K562 (cell line): Measurements from ENCODE around the gene TRIM69. TPM values are rescaled to one million over a fixed set of nuclear protein-coding genes. Genes with fewer than 3 reads are reported as not detected.
"Not testable (repeated sequence)": the region's sequence is repeated elsewhere in the genome, so short reads cannot be mapped to it uniquely, and the experiment has no call there.

Experiments
- ATAC-seq: fragments of 200-7000 bp; cut with Tn5 transposase; 3 replicates; pipeline ENCODE4 v1.9.1; 2020; ENCODE audit warnings: moderate library complexity
- BruUV-seq: library from RNA; stranded (reverse); fragments of 400-500 nt; replicated peaks from 2 replicates; lab custom pipeline; 2021; lab: Mats Ljungman, UMichigan
- CTCF ChIA-PET: fragments of 300-600 bp; formaldehyde crosslinking; extraction: SDS; loops from one replicate; lab custom pipeline; 2021; ENCODE audit warnings: low intra/inter-chr PET ratio; lab: Yijun Ruan, JAX
- POLR2A ChIA-PET: fragments of 300-600, 350-650 bp; sonication (Branson Sonifier 250); formaldehyde crosslinking; extraction: SDS; loops from one replicate; lab custom pipeline; 2021; ENCODE audit warnings: antibody characterized with exemption, inconsistent platforms; lab: Yijun Ruan, JAX
- DNase-seq, 4 experiments: peaks; one replicate each; pipeline versions ENCODE4 v3.0.0 to v3.0.0-alpha.2; 2011 to 2018; ENCODE audit warnings: low spot score in 3 of 4, mixed read lengths in 3 of 4; ENCODE audit errors: extremely low read depth in 1 of 4
- FAIRE-seq: peaks from 2 replicates; lab custom pipeline; 2011; peaks lifted over from hg19 to GRCh38; lab: Jason Lieb, UNC
- H2AFZ ChIP-seq: 2 replicates; pipeline ENCODE4 v1.6.0; 2011; ENCODE audit warnings: low read depth, low read length, control low read depth, inconsistent platforms
- H3K27ac ChIP-seq: fragments of 200-600 bp; 3 replicates; pipeline ENCODE4 v1.8.0; 2011; ENCODE audit warnings: low read depth, mild to moderate bottlenecking, control low read depth, inconsistent platforms, low read length, moderate library complexity, mixed read lengths; ENCODE audit errors: extremely low read depth
- H3K27me3 ChIP-seq, 2 experiments: fragments of 300-600 bp in 1 of 2; 2 replicates in 1 of 2; 3 replicates in 1 of 2; pipeline versions ENCODE4 v1.6.0 to v1.8.0; 2011; ENCODE audit warnings: inconsistent platforms in 2 of 2, low read length in 2 of 2, mild to moderate bottlenecking in 1 of 2, mixed read lengths in 1 of 2, moderate library complexity in 1 of 2; ENCODE audit not compliant: control insufficient read depth in 2 of 2, insufficient read depth in 2 of 2
- H3K36me3 ChIP-seq: fragments of 300-600 bp; 3 replicates; pipeline ENCODE4 v1.8.0; 2011; ENCODE audit warnings: mild to moderate bottlenecking, low read length, inconsistent platforms; ENCODE audit not compliant: control insufficient read depth, insufficient read depth
- H3K4me1 ChIP-seq, 2 experiments: fragments of 200-600 bp in 1 of 2; replicated peaks in 1 of 2; 2 replicates in 1 of 2; 3 replicates in 1 of 2; pipeline versions ENCODE4 v1.5.1 to v1.8.0; 2011; ENCODE audit warnings: inconsistent platforms in 2 of 2, low read length in 2 of 2, mild to moderate bottlenecking in 1 of 2, mixed read lengths in 1 of 2, moderate library complexity in 1 of 2; ENCODE audit not compliant: control insufficient read depth in 2 of 2, insufficient read depth in 2 of 2
- H3K4me2 ChIP-seq: 2 replicates; pipeline ENCODE4 v1.6.1; 2011; ENCODE audit warnings: low read length, control low read depth, inconsistent platforms, mixed read lengths; ENCODE audit not compliant: insufficient read depth
- H3K4me3 ChIP-seq: fragments of 200-600 bp; sonication (generic), shearing (Covaris generic); 2 replicates; pipeline ENCODE4 v1.5.1; 2016; ENCODE audit warnings: control low read depth, inconsistent platforms
- H3K79me2 ChIP-seq: fragments of 200-600 bp; 3 replicates; pipeline ENCODE4 v1.8.0; 2011; ENCODE audit warnings: low read length, inconsistent platforms; ENCODE audit not compliant: control insufficient read depth, insufficient read depth
- H3K9ac ChIP-seq, 2 experiments: 2 replicates each; pipeline versions ENCODE4 v1.6.0 to v1.6.1; 2011; ENCODE audit warnings: low read depth in 2 of 2, low read length in 2 of 2, control low read depth in 1 of 2, inconsistent platforms in 1 of 2, mild to moderate bottlenecking in 1 of 2, mixed read lengths in 1 of 2; ENCODE audit not compliant: insufficient read depth in 1 of 2
- H3K9me1 ChIP-seq: one replicate; pipeline ENCODE4 v1.6.0; 2011; ENCODE audit warnings: inconsistent platforms, mild to moderate bottlenecking, low read length, moderate library complexity; ENCODE audit not compliant: control insufficient read depth, insufficient read depth
- H3K9me3 ChIP-seq: replicated peaks from 2 replicates; pipeline ENCODE4 v1.5.1; 2011; ENCODE audit warnings: low read depth, low read length, inconsistent platforms; ENCODE audit not compliant: control insufficient read depth, insufficient read depth
- H4K20me1 ChIP-seq: replicated peaks from 2 replicates; pipeline ENCODE4 v1.6.1; 2011; ENCODE audit warnings: low read length, inconsistent platforms, mixed read lengths; ENCODE audit not compliant: control insufficient read depth, insufficient read depth
- ETV1 ChIP-seq: fragments of 450-650 bp; conservative IDR thresholded peaks from 2 replicates; pipeline ENCODE4 v1.6.1; 2016; ENCODE audit warnings: missing genetic modification characterization, control low read depth, low read depth, missing compliant biosample characterization
- NR2C2 ChIP-seq, 2 experiments: fragments of 200-800 bp in 1 of 2; sonication (Bioruptor generic) in 1 of 2; sonication (generic) in 1 of 2; formaldehyde crosslinking in 1 of 2; IDR thresholded peaks; 2 replicates each; pipeline versions ENCODE4 v1.6.1 to v1.8.0; 2016 to 2022; ENCODE audit warnings: mild to moderate bottlenecking in 1 of 2, missing compliant biosample characterization in 1 of 2, missing genetic modification characterization in 1 of 2, missing genetic modification reagents in 1 of 2
- POLR2A ChIP-seq: fragments of 450-650 bp; conservative IDR thresholded peaks from 2 replicates; pipeline ENCODE4 v1.6.1; 2016
- SUPT5H ChIP-seq: fragments of 450-650 bp; IDR thresholded peaks from 2 replicates; pipeline ENCODE4 v1.6.1; 2016
- WGBS: fragments of 100-300 bp; shearing (Covaris generic); methylation state at CpG from one replicate; pipeline ENCODE4 v1.1.6; 2016; ENCODE audit warnings: low coverage, mixed read lengths; ENCODE audit not compliant: insufficient coverage; ENCODE audit errors: missing lambda C conversion rate; 5-methylcytosine and 5-hydroxymethylcytosine counted together
- in situ Hi-C: fragments of 300-500 bp; cut with MboI; formaldehyde crosslinking; loops from 4 replicates; pipeline ENCODE4 v1.15.0; 2018; ENCODE audit warnings: inconsistent platforms, mixed read lengths
- intact Hi-C: fragments of 100-400 bp; cut with micrococcal nuclease; formaldehyde crosslinking; loops from 2 replicates; pipeline ENCODE4 v1.14.2; 2022
- polyA plus RNA-seq, 8 experiments: library from polyadenylated mRNA; depleted of rRNA in 4 of 8; stranded (reverse) in 5 of 8; unstranded in 3 of 8; fragments of >200 nt; fragmentation: Nextera tagmentation in 2 of 8; fragmentation: Illumina TruSeq in 1 of 8; extraction: Ambion mirVana in 2 of 8; extraction: Trizol in 1 of 8; gene quantifications; 2 replicates each; pipeline versions ENCODE4 v1.2.1 to v1.2.3, GENCODE V29; 2011 to 2014; ENCODE audit warnings: inconsistent platforms in 1 of 8, missing spikeins in 1 of 8
- total RNA-seq, 7 experiments: library from RNA; depleted of rRNA in 6 of 7; stranded (reverse); fragments of >200 nt in 6 of 7; fragmentation: Illumina TruSeq in 2 of 7; extraction: Trizol in 2 of 7; gene quantifications; 2 replicates each; pipeline versions ENCODE4 v1.2.1 to v1.2.3, GENCODE V29; 2011 to 2021; ENCODE audit warnings: low replicate concordance in 1 of 7
- TF ChIP-seq, protein P1 (sequence below): sonication (generic); IDR thresholded peaks from 2 replicates; pipeline ENCODE4 v1.6.1; 2016

The TRIM69 gene
- total and polyA plus RNA-seq, 9 of the 15 experiments (the other 6 are each of a cell fraction or from before 2014, with no cell fraction given), result 1.0 to 4.3 (median 2.3) TPM

DNA sequence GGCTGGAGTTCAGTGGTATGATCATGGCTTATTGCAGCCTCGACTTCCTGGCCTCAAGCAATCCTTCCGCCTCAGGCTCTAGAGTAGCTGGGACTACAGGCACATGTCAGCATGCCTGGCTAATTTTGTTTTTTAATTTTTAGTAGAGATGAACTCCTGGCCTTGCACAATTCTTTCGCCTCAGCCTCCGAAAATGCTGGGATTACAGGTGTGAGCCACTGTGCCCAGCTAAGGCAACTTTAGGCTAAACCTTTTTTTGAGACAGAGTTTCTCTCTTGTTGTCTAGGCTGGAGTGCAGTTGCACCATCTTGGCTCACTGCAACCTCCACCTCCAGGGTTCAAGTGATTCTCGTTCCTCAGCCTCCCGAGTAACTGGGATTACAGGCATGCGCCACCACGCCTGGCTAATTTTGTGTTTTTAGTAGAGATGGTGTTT lies 16.3 kb upstream of the TRIM69 start:
- intact Hi-C loops, result loop anchor here (10.0 kb wide), 2 partner anchors 125 to 205 kb away; no protein-coding TSS in a partner anchor
- BruUV-seq, FAIRE-seq, H3K4me2 ChIP-seq, H3K9me3 ChIP-seq, H3K4me1 ChIP-seq, ATAC-seq, H2AFZ ChIP-seq, H4K20me1 ChIP-seq, CTCF ChIA-PET, H3K27me3 ChIP-seq, H3K79me2 ChIP-seq: not testable (repeated sequence)
- WGBS, result 83% methylated on average over 8 of the region's 8 CpGs
- H3K27ac ChIP-seq, result peak overlapping the region; percentile 37; the same call in 1 of the 3 replicates
- H3K36me3 ChIP-seq, result peaks cover 39% of the 10 kb centered on the region
- POLR2A ChIA-PET, result interaction anchor here (1.0 to 10.1 kb wide), 6 partner anchors 7 to 56 kb away, joined by 3 to 136 read pairs (median 7); partner anchors contain the start of genes B2M, PATL2, SPG11 and TRIM69
- TF ChIP-seq SUPT5H (0 out of 2 replicates have a peak, but pooled peaks have one; percentile 17), POLR2A (0 out of 2 replicates have a peak, but pooled peaks have one; percentile 1)
- TF ChIP-seq, all 486 proteins: peak for 2; not testable (repeated sequence) for 484
- H3K9me1 ChIP-seq, H3K9ac ChIP-seq, DNase-seq, H3K4me3 ChIP-seq, in situ Hi-C loops: not testable (repeated sequence)

DNA sequence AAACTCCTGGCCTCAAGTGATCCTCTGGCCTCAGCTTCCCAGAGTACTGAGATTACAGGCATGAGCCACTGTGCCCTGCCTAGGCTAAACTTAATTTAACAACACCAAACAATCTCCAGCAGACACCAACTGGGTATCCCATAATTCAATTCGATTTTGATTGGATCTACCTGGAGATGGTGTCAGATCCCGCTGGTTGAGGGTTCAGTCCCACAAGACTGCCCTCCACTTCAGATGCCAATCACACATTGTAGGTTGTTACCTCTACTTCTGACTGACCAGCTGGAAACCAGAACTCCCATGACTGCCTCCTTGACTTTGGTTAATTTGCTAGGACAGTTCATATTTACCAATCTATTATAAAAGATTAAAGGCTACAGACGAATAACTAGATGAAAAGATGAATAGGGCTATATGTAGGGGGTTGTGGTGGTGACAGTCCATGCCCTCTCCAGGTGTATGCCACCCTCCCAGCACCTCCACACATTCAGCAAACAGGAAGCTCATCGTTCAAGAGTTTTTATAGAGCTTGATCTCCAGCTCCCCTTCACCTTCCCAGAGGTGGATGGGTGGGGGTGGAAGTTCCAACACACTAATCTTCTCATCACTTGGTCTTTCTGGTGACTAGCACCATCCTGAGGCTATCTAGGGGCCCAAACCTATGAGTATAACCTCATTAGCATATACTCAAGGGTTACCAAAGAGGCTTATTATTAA lies 15.7 kb upstream of the TRIM69 start:
- FAIRE-seq (no peak), ATAC-seq (0 out of 3 replicates have a peak, but pooled peaks have one; percentile 8), DNase-seq (no peak)
- Histone ChIP-seq H3K27ac (no peak overlapping the region), H3K36me3 (peaks cover 33% of the 10 kb centered on the region), H3K9ac (no peak overlapping the region), H3K4me3 (no peak overlapping the region), H3K9me1 (no peaks in the 10 kb centered on the region), H3K27me3 (no peaks in the 10 kb centered on the region), H4K20me1 (no peaks in the 10 kb centered on the region), H2AFZ (no peak overlapping the region), H3K9me3 (no peaks in the 10 kb centered on the region), H3K79me2 (no peaks in the 10 kb centered on the region), H3K4me2 (no peak overlapping the region), H3K4me1 (peaks cover 0 to 5% of the 10 kb centered on the region in 2 experiments; a peak in 4 of 5 replicates)
- no TSS peak for BruUV-seq
- CTCF ChIA-PET, result no interaction called here
- in situ Hi-C loops (no loop called here), intact Hi-C loops (no loop called here)
- POLR2A ChIA-PET, result interaction anchor here (0.6 to 10.1 kb wide), 7 partner anchors 8 to 87 kb away, joined by 3 to 136 read pairs (median 3); partner anchors contain the start of genes B2M, PATL2, SPG11 and TRIM69
- no peak for TF ChIP-seq NR2C2 (CRISPR knock-in tag; IDR thresholded peaks at IDR 0.05)
- no peak for TF ChIP-seq NR2C2 (tag; IDR thresholded peaks at IDR 0.05)
- TF ChIP-seq, protein P1, sequence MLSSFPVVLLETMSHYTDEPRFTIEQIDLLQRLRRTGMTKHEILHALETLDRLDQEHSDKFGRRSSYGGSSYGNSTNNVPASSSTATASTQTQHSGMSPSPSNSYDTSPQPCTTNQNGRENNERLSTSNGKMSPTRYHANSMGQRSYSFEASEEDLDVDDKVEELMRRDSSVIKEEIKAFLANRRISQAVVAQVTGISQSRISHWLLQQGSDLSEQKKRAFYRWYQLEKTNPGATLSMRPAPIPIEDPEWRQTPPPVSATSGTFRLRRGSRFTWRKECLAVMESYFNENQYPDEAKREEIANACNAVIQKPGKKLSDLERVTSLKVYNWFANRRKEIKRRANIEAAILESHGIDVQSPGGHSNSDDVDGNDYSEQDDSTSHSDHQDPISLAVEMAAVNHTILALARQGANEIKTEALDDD, result peak; percentile 43; the same call in 1 of the 2 replicates
- no peak for TF ChIP-seq ETV1
- 42% methylated on average over 4 of the region's 4 CpGs for WGBS
